GM18505 (cell line): Measurements from ENCODE around the gene MAFF.
A peak's percentile ranks its signal among the peaks of the same experiment; 100 is the strongest.

Experiments
- ATAC-seq: cut with Tn5 transposase; IDR thresholded peaks from one replicate; pipeline ENCODE4 v1.9.1; 2021; ENCODE audit not compliant: unreplicated experiment
- POLR2A ChIP-seq: IDR thresholded peaks from 4 replicates; pipeline ENCODE4 v1.6.1; 2011; ENCODE audit warnings: borderline replicate concordance; ENCODE audit not compliant: insufficient read depth, insufficient read length; ENCODE audit errors: extremely low read depth

Gene MAFF

DNA sequence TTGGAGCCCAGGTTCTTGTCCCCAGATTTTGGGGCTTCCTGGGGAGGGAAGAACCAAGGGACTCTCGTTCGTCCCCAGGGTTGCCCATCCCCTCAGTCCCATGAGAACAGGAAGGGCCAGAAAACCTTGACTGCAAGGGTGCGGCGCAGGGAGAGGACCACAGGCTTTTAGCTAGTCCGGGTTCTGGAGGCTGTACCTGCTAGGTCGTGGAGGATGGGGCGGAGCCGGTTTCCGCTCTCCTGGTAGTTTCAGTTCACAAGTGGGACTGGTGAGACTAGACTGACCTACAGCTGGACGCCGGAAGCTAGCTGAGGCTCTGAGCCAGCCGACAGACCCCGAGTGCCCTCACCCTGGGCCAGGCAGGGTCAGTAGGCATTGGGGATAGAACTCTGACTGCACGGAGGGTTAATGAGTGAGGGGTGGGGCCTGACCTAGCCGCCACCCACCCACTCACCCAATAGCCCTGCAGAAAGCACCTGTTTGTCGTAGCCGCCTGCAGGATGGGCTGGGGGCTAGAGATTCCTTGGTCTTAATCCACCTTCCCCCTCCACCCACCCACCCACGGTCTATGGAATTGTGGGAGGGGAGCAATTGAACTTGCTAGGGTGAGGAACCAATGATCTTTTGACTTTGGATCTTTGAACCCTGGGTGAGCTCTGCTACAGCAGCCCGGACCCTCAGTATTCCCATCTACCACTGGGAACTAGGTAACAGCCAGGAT, 1.5 kb downstream of the MAFF start:
- no peak for ATAC-seq
- no peak for TF ChIP-seq POLR2A

DNA sequence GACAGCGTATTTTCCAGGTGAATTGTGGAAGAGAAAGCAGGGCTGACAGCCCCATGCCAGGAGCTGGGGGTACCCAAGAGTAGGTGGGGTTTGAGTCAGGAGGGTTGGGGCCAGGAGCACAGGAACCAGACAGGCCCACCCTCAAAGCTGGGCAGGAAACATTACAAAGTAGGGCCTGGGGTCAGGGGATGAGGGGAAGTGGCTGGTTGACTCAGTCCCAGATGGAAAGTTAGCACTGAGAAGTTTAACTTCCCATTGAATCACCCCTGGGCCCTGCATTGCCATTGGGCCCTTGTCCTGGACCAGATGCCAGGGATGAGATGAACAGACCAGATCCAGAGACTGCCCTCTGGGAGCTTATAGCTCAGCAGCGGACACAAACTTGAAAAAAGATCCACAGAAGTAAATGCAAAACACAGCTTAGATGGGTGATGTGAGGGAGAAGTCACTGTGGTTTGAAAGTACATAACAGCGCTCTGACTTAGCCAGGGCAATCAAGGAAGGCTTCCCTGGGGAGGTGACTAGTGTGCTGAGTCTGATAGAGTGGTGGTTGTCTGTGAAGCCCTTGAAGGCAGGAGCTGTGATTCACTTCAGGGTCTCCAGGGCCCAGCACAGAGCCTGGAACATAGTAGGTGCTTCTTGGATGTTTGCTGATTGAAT, 2.2 kb downstream of the MAFF start:
- ATAC-seq, result no peak

DNA sequence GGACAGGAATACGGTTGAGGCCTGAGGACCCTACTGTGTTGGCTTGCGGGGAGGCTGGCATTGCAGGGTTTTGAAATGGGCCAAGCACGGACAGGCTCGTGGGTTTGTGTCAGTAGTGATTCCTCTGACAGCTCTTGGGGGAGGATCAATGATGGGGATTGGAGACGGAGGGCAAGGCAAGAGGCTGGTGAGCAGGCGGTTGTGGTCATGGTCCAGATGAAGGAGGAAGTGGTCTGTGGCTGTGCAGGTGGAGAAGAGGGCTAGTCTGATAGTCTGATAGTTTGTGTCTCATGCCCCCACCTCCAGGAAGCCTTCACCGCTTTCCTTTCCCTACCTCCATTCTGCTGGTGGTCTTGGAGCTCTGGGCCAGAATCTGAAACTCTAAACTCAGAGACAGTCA, 3.0 kb downstream of the MAFF start:
- no peak for ATAC-seq
- no peak for TF ChIP-seq POLR2A

More for the DNA sequence above, 2.2 kb downstream of the MAFF start:
- TF ChIP-seq POLR2A, result no peak

DNA sequence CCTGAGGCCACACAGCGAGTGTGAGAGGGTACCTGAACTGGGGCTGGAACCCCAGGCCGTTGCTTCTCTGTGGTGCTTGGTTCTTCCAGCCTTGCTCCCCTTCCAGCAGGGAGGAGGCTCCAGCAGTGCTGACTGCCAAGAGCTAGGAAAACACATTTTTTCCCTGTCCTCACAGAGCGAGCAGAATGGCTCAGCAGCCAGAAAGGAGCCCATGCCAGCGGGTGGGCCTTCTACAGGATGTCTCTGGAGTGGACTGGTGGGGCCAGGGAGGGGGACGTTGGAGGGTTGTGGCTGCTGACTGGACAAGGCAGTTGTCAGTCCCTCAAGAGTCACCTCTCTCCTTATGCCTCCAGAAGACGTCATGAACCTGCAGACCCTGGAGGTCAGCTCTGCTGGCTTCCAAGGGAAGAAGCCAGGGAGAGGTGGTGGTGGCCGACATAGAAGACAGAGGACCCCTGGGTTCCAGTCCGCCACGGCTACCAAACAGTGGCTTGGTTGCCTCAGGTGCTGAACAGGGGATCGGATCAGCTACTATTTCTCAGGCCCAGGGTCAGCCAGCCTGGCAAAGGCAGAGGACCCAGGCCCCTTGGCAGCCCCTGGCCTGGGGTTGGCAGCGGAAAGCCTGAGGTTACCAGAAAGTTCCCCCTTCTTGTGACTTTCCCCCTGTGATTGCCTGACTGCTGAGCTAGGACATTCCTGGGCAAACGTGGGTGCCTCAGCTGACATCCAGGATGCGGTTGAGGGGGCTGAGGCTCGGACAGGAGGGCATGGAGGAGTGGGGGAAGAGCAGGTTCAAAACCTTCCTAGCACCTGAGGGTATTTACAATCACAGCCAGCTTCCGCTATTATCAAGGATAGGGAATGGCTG, 3.7 kb downstream of the MAFF start:
- TF ChIP-seq POLR2A, result no peak
- no peak for ATAC-seq

GRCh38 chr22:38207898-38208432, 6.2 kb downstream of the MAFF start:
- no peak for TF ChIP-seq POLR2A
- ATAC-seq, result no peak

GRCh38 chr22:38208551-38208968, 6.8 kb downstream of the MAFF start:
- TF ChIP-seq POLR2A, result no peak
- no peak for ATAC-seq

GRCh38 chr22:38211556-38211955, 9.8 kb downstream of the MAFF start:
- no peak for TF ChIP-seq POLR2A
- no peak for ATAC-seq

- ATAC-seq, result no peak
Observed at GRCh38 chr22:38212442-38212841, 10.6 kb downstream of the MAFF start.

GRCh38 chr22:38213319-38213989, 11.7 kb downstream of the MAFF start:
- TF ChIP-seq POLR2A, result no peak
- ATAC-seq, result no peak

More at GRCh38 chr22:38212442-38212841, 10.6 kb downstream of the MAFF start:
- TF ChIP-seq POLR2A, result no peak

GRCh38 chr22:38213990-38214301, 12.2 kb downstream of the MAFF start:
- no peak for ATAC-seq
- no peak for TF ChIP-seq POLR2A

DNA sequence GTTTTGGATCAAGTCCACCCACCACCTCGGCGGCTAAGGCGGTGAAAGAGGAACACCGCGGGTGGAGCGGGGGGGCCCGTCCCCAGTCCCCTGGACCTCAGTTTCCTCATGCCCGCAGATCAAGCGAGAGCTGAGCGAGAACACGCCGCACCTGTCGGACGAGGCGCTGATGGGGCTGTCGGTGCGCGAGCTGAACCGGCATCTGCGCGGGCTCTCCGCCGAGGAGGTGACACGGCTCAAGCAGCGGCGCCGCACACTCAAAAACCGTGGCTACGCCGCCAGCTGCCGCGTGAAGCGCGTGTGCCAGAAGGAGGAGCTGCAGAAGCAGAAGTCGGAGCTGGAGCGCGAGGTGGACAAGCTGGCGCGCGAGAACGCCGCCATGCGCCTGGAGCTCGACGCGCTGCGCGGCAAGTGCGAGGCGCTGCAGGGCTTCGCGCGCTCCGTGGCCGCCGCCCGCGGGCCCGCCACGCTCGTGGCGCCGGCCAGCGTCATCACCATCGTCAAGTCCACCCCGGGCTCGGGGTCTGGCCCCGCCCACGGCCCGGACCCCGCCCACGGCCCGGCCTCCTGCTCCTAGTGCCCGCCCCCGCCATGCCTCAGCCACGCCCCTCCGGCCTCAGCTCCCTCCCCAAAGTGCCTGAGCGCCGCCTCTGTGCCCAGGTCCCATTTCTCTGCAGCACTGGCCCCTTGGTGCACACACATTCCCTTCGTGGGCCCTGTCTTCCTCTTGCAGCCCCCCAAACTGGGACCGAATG, 12.7 kb downstream of the MAFF start:
- TF ChIP-seq POLR2A, result peak; percentile 7
- no peak for ATAC-seq
